HG03060 (cell line): ENCODE measurements around the gene CCDC80.

Experiments used
- ATAC-seq: cut with Tn5 transposase; IDR thresholded peaks from one replicate; pipeline ENCODE4 v1.9.1; 2021; ENCODE audit warnings: low read depth, moderate number of reproducible peaks; ENCODE audit not compliant: unreplicated experiment

Gene CCDC80

DNA sequence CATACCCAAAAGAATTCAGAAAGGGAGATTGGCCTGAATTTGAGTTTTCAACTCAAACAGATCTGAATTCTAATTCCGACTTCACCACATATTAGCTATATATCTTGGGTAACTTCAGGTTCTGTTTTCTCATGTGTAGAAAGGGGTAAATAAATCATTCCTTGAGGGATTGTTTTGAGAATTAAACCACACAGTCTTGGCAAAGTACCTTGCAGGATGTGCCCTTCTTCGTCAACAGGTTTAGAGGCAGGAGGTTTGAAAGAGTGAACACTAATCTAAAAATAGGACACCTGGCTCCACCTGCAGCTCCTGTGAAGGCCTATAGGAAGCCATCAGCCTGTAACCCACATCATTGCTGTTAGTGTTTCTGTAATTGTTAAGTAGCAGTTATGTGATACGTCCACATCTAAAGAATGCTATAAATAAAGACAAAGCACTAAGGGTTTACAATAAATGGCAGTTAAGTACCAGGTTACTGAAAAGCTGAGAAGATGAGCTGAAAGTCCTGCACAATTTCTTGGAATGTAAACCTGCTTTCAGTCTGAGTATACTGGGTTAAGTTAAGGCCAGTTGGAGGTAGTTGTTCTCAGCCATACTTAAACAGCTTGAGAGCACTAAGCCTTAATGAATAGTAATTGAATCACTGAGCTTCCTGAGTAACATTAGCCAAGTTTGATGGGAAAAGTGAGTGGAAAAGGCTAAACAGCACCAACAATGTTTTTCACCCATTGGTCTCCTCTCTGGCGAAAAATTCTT, 6.0 kb downstream of the CCDC80 start:
- ATAC-seq: no peak

DNA sequence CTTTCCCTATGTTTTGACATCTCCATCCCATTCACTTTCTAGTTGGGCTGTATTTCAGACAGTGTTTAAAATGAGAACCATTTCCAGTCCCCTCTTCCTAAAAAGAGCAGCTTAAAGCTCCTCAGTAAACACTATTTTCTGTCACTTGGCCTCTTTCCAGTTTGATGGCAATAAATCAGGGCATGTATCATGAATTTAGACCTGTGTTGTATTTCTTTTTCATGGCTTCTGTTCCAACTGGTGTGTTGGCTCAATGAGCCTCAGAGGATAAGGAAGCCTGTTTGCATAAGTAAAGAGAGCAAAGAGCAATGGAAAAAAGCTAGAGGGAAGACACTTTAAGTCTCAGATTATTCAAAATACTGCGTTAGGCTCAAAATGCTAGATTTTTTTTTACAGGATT, 7.2 kb downstream of the CCDC80 start:
- ATAC-seq: no peak

DNA sequence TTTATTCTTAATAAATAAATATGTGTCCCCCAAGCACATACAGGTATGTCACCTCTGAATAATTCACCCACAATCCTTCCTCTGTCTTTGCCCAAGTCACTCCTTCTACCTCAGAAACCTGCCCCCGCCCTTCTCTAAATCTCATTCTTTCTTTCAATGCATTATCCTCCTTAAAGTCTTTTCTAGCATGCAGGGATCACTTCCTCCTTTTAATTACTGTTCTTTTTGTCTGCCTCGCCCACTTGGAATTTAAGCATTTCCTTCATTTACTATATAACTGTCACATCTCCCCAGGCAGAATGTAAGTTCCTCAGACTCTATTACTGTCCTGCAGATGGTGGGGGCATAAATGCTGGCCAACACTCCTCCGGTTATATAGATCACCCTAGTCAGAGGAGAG, 7.8 kb downstream of the CCDC80 start:
- ATAC-seq: no peak

DNA sequence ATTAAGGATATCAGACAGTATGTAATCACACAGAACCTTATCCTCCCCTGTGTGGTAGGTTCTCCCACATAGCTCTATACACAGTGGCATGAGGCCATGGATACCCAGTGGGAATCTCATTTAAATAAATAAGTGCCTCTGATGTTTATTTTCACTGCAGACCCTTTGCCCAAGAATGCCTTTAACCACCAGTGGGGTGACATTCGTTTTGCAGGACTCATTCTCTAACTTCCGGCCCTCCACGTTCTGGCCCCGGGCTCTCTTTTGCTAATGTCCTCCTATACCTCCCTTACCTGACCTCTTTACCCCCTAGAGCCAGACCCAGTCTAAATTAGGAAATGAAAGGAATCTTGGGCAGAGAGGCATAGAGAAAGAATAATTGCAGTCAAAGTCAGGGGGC, 8.3 kb downstream of the CCDC80 start:
- no peak for ATAC-seq

DNA sequence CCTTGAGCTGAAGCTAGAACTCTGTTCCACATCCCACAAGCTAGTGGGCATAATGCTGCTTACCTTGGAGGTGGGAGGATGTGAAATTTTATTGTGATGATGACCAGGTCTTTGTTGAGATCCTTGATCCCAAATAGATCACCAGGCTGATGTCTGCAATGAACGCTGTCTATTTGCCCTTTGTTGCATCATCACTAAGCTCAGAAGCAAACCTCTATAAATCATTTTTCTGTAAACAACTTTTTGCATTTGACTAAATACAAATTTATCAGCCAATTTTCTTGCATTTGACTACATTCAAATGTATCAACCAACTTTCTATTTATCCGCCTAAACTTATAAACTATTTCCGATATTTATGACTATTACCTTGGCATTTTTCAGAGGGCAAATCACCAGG, 9.7 kb downstream of the CCDC80 start:
- no peak for ATAC-seq

DNA sequence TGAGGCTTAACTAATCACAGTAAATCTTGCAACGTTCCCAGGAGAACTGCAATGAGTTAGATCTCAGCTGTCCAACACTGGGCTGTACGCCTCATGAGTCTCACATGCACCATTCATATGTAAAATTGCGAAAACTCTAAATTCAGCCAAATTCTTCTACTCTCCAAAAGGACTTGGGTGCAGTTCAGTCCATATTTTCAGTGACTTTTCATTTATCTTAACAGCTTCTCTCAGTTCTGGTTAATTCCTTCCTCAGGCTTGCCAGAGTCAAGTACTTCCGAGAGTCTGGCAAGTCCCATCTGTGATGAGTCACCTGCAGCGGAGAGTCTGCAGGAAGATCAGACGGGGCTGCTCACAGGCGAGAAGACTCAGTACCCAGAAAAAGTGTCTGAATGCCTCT, 11.5 kb downstream of the CCDC80 start:
- no peak for ATAC-seq

DNA sequence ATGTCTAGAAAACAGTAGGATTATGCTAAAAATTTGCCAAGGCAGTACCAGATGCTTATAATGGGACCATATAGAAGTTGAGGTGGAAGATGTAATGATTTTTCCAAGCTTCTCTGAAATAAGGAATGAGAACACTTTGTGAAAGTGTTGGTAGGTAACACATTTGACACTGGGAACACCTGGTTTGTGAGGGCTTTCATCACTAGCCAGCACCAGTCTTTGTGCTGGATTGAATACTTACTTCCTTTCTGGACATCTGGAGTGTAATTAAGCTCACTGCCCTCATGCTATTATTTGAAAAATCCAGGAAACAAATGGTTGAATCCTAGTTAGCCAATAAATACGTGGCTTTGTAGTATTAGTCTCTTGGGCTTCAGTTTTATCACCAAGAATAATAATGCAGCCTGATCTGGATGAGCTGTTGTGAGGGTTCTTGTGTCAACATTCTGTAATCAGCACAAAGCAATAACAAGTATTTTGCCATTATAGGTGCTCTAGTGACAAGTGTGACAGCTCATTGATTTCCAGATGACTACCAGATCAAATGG, 12.9 kb downstream of the CCDC80 start:
- ATAC-seq: no peak

DNA sequence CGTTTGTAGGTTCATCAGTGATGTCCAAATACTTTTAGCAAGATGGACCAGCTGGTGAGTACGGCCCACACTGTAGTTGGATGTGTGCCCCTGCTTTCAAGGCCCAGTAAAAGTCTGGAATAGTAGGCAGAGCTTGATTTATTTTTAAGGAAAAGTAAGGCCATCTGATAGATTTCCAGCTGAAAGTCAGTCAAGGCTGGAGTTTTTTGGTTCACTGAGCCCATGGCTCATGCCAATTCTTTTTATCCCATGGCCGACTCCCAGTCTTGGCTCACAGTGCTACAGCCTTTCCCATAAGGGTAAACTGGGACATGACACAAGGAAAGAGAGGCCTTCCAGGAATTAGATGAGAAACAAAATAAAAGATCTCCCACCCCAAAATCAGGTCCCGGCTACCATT, 13.5 kb downstream of the CCDC80 start:
- no peak for ATAC-seq

DNA sequence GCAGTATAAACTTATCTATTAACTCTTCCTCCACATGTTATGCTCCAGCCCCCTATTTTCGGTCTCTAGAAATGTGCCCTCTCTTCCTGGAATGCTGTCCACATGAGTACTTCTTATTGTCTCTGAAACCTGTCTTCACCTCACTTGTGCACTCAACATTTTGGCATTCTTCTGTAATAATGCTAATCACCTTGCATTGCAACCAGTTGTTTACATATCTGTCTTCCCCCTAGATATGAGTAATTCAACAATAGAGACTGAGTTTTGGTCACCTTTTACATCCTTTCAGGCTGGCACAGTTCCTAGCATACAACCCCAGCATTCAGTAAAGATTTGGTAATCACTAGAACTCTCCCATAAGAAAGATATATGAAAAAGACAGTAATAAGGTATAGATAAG, 17.2 kb downstream of the CCDC80 start:
- ATAC-seq: no peak

DNA sequence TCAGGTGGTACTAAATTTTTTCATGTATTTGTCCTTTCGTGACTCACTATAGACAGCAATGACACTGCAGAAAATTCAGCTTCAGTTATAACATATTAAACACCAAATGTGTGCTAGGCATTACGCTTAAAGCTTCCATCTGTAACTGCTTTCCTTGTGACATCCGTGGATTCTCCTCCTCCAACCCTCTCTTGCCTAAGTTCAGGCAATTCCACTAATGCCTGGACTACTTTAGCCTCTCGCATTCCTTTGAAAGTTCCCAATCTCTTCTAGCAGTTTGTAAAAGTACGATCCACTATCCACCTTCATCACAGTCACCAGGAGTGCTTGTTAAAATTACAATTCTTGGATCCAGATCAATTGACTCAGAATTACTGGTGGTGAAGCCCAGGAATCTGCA, 17.7 kb downstream of the CCDC80 start:
- ATAC-seq: no peak

DNA sequence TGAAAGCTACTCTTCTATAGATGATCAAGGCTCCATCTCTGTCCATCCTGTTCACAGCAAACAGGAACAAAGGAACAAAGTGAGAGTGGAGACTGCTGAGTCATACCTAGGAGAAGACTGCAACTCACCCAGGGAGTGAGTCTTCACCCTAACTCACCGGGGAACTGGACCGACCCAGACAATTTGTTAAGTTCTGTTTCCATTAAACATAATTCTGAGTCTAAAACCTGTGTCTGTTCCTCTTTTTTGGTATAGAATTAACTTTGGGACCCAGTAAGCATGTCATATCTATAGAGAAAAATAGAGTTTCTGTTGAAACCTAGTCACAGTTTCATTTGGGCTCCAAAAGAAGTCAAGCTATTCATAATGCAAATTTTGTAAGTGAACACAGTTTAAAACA, 21.6 kb downstream of the CCDC80 start:
- no peak for ATAC-seq

DNA sequence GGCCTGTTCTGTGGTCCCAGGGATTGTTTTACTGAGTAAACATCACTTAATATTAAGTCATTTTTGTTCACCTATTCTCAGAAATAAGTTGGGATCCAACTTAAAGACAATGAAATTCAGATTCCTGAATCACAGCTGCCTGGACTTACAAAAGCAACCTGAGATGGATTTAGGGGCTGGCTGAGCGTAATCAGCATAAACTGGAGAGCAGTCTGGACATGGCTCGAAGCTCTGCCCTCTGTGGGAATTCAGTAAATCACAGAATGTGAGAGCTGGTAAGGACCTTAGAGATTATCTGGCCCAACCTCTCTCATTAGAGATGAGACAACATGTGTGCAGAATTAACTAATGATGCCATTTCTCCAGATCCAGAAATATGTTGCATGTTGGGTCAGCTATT, 23.7 kb downstream of the CCDC80 start:
- no peak for ATAC-seq

DNA sequence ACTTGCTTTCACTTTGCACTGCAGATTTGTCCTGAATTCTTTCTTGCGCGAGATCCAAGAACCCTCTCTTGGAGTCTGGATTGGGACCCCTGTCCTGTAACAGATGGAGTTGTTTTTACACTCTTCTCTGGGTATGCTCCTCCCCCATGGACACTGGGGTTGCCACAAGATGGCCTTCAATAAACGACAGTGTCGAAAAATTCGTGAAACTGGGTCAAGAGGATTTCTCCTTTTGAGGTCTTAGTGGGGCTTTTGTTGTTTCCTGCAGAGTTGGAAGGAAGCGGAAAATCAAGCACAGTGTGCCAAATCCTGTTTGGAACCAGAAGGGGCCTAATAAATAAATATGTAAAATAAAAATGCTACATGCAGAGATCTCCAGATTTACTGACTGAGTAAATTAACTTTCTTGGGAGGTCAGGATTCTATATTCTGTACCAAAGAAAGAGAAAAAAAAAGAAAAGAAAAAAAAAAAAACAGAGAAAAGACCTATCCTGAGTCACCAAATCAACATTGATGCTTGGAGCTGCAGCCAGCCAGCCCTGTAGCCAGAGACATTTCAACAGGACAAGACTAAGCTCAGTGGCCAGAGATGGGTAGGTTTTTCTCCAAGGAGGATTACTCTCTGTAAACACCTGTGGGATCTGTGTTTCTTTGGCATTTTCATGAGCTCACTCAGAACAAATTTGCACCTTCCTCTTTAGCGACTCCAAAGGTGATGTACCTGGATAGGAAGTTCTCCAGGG, 24.8 kb downstream of the CCDC80 start:
- ATAC-seq: no peak

DNA sequence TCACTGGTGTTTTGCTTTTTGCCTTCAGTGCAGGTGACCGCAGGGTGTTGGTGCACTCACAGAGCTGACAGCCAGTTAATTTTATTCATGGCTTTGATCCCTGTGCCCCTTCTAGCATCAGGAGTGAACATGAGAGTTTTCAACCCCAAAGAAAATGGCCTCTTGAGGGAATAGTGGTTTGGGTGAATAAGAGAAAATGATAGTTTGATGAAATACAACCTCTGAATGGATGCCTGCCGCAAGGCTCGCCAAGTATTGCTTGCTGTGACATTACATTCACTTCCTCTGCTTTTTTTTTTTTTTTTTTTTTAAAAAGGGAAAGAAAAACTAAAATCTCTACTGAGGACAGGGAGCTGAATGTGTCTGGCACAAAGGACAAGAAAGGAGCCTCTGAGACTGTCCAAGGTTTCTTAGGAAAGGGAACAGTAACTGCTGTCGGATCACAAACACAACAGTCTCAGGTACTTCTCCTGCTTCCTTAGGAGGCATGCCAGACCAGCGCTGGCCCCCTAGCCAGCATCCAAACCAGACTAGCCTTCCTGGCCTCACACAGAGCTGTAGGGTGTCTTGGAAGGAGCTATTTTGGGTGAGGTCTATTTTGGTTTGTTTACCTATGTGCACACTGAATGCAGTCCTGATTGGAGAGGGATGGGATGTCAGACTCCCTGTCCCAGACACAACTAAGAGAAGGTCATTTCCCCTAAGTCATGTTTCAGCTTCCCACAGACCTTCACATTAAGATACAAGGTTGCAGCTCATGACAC, 29.0 kb downstream of the CCDC80 start:
- ATAC-seq: no peak

DNA sequence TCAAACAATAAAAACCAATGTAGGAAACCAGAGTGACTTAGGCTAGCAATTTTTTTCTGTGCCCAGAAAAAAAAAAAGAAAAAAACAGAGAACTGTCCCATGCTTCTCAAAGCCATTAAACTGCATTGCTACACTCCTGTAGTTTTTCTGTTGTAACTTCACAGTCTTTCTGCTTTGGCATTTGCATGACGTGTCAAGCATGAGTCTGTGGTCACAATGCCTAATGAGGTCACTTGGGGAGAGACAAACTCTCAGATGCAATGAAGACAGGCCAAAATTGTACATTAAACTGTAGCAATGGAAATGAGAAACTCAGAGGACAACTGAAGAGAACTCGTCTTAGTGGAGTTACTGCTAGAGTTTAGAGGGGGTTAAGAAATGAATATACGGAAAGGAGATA, 30.8 kb downstream of the CCDC80 start:
- no peak for ATAC-seq

DNA sequence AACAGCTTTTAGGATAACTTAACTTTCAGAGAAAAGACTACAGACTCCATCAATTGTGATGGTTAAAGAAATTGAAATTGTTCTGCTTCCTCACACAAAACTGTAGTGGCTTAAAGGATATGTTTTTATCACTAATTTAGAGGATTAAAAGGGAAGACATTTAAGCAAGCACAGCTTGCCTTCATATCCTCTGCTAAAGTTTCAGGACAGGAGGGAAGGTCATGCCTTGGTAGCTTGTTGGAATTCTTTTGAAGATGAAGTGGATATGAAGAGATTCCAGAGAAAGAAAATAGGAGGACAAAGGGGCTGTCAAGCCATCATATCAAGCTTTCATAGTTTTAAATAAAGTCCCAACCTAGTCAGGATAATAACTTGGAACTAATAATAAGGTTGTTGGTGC, 33.1 kb downstream of the CCDC80 start:
- ATAC-seq: no peak

DNA sequence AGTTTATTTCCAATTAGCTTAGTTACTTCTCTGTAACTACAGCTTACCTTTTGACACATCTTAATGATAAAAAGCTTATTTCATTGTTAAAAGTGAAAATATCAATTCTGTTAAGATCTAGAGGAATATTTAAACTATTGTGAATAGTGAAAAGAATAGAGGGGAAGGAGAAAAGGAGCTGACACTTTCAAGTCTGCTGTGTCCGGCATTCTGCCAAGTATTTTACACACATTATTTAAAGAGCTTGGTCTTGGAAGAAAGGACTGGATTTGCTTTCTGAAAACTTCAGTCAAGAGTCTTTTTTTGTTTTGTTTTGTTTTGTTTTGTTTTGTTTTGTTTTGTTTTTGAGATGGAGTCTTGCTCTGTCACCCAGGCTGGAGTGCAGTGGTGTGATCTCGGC, 34.8 kb downstream of the CCDC80 start:
- no peak for ATAC-seq

DNA sequence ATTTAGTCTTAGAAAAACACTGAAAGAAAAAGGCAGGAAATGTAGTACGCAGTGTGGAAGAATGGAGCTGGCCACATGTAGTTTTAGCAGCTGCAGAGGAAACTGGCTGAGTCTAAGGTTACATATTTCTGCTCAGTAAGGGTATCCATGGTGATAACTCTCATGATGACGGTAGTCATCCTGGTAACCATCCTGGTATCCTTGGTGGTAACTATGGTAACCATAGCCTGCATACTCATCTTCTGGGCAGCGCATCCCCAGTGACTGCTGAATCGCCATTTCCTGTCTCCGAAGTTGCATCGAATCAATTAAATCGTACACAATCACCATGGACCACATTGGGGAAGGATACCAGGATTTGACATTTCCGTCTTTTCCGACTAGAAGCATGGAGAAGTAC, 35.7 kb downstream of the CCDC80 start:
- ATAC-seq: no peak

DNA sequence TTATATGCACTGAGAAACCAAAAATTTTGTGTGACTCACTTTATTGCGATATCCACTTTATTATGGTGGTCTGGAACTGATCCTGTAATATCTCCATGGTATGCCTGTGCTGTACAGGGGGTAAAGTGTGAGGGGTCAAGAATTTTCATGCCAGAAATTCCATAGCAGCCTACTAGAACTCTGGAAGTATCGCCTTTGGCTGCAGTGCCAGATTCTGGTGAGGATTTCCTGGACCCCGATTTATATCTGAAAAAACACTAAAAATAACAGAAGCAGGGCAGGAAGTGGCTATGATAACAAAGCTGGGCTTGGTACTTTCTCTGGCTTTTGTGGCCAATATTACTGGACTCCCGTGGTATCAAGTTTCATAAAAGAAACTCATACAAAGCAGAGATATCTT, 36.4 kb downstream of the CCDC80 start:
- ATAC-seq: no peak

DNA sequence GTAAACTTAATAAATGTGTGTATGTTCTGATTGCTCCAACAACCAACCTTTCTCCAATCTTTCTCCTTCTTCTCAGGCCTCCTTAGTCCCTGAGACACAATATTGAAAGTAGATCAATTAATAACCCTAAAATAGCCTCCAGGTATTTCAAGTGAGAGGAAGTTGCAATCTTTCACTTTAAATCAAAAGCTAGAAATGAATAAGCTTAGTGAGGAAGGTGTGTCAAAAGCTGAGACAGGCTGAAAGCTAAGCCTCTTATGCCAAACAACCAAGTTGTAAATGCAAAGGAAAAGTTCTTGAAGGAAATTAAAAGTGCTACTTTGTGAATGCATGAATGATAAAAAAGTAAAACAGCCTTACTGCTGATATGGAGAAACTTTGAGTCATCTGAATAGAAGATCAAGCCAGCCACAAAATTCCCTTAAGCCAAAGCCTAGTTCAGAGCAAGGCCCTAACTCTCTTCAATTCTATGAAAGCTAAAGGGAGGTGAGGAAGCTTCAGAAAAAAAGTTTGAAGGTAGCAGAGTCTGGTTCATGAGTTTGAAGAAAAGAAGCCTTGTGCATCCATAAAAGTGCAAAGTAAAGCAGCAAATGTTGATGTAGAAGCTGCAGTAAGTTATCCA, 38.6 kb downstream of the CCDC80 start:
- ATAC-seq: peak; percentile 70

DNA sequence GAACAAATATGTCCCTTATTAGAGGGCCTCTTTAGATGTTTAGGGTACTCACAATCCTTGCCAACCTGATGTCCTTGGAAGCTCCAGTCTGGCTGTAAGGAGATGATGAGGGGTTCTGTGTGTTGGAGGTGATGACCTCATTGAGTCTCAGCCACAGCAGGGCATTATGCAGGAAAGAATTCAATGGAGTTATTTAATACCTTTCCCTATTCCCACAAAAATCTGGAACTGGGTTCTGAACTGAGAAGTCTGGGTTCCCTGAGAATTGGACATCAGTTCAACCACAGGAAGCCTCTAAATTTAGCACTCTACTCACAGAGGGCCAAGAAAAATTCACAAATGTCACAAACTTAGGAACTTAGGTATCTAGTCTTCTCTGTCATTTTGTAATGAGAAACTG, 42.2 kb downstream of the CCDC80 start:
- ATAC-seq: no peak
